Measurements from ENCODE around the gene CDH1. TPM values are rescaled to one million over a fixed set of nuclear protein-coding genes. Genes with fewer than 3 reads are reported as not detected.

Gene CDH1
- total RNA-seq (35.2 TPM), polyA plus RNA-seq (15.7 TPM)

- no peaks in the 10 kb centered on the region for H3K36me3 ChIP-seq (ENCODE audit: insufficient read depth)
- WGBS, result 2% methylated on average over 63 of the region's 63 CpGs
- H3K4me1 ChIP-seq (ENCODE audit: insufficient read depth), result no peaks in the 10 kb centered on the region
- peak within 1 kb of the TSS; percentile 38 for H3K4me3 ChIP-seq (ENCODE audit: low read depth, low read length)
- DNase-seq (ENCODE audit: extremely low spot score), result no peak
- H3K27ac ChIP-seq (ENCODE audit: low read depth), result peak within 1 kb of the TSS; percentile 46
Observed at GRCh38 chr16:68737046-68737729, at the start of gene CDH1. CDH1 (plus strand) TSS chr16:68737292; CDS start chr16:68737416, 124 bp downstream.

GRCh38 chr16:68689921-68690320, 47.2 kb upstream of the CDH1 start:
- WGBS, result 82% methylated on average over 5 of the region's 5 CpGs
- H3K4me1 ChIP-seq (ENCODE audit: insufficient read depth), result no peaks in the 10 kb centered on the region
- no peak for DNase-seq (ENCODE audit: extremely low spot score)
- no peak overlapping the region for H3K4me3 ChIP-seq (ENCODE audit: low read depth, low read length)
- H3K27ac ChIP-seq (ENCODE audit: low read depth), result no peak overlapping the region
- H3K36me3 ChIP-seq (ENCODE audit: insufficient read depth), result no peaks in the 10 kb centered on the region

- Histone ChIP-seq H3K36me3 (ENCODE audit: insufficient read depth) (no peaks in the 10 kb centered on the region), H3K27ac (ENCODE audit: low read depth) (no peak overlapping the region), H3K4me1 (ENCODE audit: insufficient read depth) (no peaks in the 10 kb centered on the region), H3K4me3 (ENCODE audit: low read depth, low read length) (no peak overlapping the region)
- WGBS, result 87% methylated on average over 11 of the region's 11 CpGs
- DNase-seq (ENCODE audit: extremely low spot score), result no peak
Observed at GRCh38 chr16:68695575-68695974, 41.5 kb upstream of the CDH1 start.

- WGBS, result 74% methylated on average over 8 of the region's 8 CpGs
- H3K4me3 ChIP-seq (ENCODE audit: low read depth, low read length), result no peak overlapping the region
- no peak overlapping the region for H3K27ac ChIP-seq (ENCODE audit: low read depth)
- H3K4me1 ChIP-seq (ENCODE audit: insufficient read depth), result no peaks in the 10 kb centered on the region
- peak; percentile 10 for DNase-seq (ENCODE audit: extremely low spot score)
- H3K36me3 ChIP-seq (ENCODE audit: insufficient read depth), result no peaks in the 10 kb centered on the region
Observed at GRCh38 chr16:68696514-68696913, 40.6 kb upstream of the CDH1 start.

GRCh38 chr16:68698091-68698490, 39.0 kb upstream of the CDH1 start:
- 89% methylated on average over 23 of the region's 23 CpGs for WGBS
- no peaks in the 10 kb centered on the region for H3K4me1 ChIP-seq (ENCODE audit: insufficient read depth)

GRCh38 chr16:68700120-68700519, 37.0 kb upstream of the CDH1 start:
- no peaks in the 10 kb centered on the region for H3K36me3 ChIP-seq (ENCODE audit: insufficient read depth)
- no peak overlapping the region for H3K27ac ChIP-seq (ENCODE audit: low read depth)
- no peak overlapping the region for H3K4me3 ChIP-seq (ENCODE audit: low read depth, low read length)
- WGBS, result 35% methylated on average over 6 of the region's 6 CpGs
- H3K4me1 ChIP-seq (ENCODE audit: insufficient read depth), result no peaks in the 10 kb centered on the region
- no peak for DNase-seq (ENCODE audit: extremely low spot score)

More at GRCh38 chr16:68698091-68698490, 39.0 kb upstream of the CDH1 start:
- no peak overlapping the region for H3K4me3 ChIP-seq (ENCODE audit: low read depth, low read length)
- no peak for DNase-seq (ENCODE audit: extremely low spot score)
- H3K27ac ChIP-seq (ENCODE audit: low read depth), result no peak overlapping the region
- H3K36me3 ChIP-seq (ENCODE audit: insufficient read depth), result no peaks in the 10 kb centered on the region

GRCh38 chr16:68700831-68701230, 36.3 kb upstream of the CDH1 start:
- 81% methylated on average over 5 of the region's 5 CpGs for WGBS
- no peak overlapping the region for H3K27ac ChIP-seq (ENCODE audit: low read depth)

GRCh38 chr16:68704232-68704867, 32.7 kb upstream of the CDH1 start:
- Histone ChIP-seq H3K27ac (ENCODE audit: low read depth) (no peak overlapping the region), H3K4me1 (ENCODE audit: insufficient read depth) (no peaks in the 10 kb centered on the region), H3K36me3 (ENCODE audit: insufficient read depth) (no peaks in the 10 kb centered on the region), H3K4me3 (ENCODE audit: low read depth, low read length) (no peak overlapping the region)
- WGBS, result 49% methylated on average over 15 of the region's 15 CpGs
- DNase-seq (ENCODE audit: extremely low spot score), result peak; percentile 36

More at GRCh38 chr16:68700831-68701230, 36.3 kb upstream of the CDH1 start:
- no peaks in the 10 kb centered on the region for H3K36me3 ChIP-seq (ENCODE audit: insufficient read depth)
- no peak overlapping the region for H3K4me3 ChIP-seq (ENCODE audit: low read depth, low read length)
- DNase-seq (ENCODE audit: extremely low spot score), result no peak
- H3K4me1 ChIP-seq (ENCODE audit: insufficient read depth), result no peaks in the 10 kb centered on the region

GRCh38 chr16:68707340-68708152, 29.5 kb upstream of the CDH1 start:
- DNase-seq (ENCODE audit: extremely low spot score), result peak; percentile 15
- Histone ChIP-seq H3K27ac (ENCODE audit: low read depth) (no peak overlapping the region), H3K4me1 (ENCODE audit: insufficient read depth) (no peaks in the 10 kb centered on the region), H3K36me3 (ENCODE audit: insufficient read depth) (no peaks in the 10 kb centered on the region), H3K4me3 (ENCODE audit: low read depth, low read length) (no peak overlapping the region)
- 55% methylated on average over 27 of the region's 27 CpGs for WGBS

GRCh38 chr16:68710211-68710610, 26.9 kb upstream of the CDH1 start:
- Histone ChIP-seq H3K36me3 (ENCODE audit: insufficient read depth) (no peaks in the 10 kb centered on the region), H3K4me1 (ENCODE audit: insufficient read depth) (no peaks in the 10 kb centered on the region), H3K27ac (ENCODE audit: low read depth) (no peak overlapping the region), H3K4me3 (ENCODE audit: low read depth, low read length) (no peak overlapping the region)
- DNase-seq (ENCODE audit: extremely low spot score), result no peak
- 96% methylated on average over 5 of the region's 5 CpGs for WGBS

- Histone ChIP-seq H3K27ac (ENCODE audit: low read depth) (no peak overlapping the region), H3K4me1 (ENCODE audit: insufficient read depth) (no peaks in the 10 kb centered on the region), H3K36me3 (ENCODE audit: insufficient read depth) (no peaks in the 10 kb centered on the region), H3K4me3 (ENCODE audit: low read depth, low read length) (no peak overlapping the region)
- WGBS, result 63% methylated on average over 14 of the region's 14 CpGs
- DNase-seq (ENCODE audit: extremely low spot score), result no peak
Observed at GRCh38 chr16:68711421-68712139, 25.5 kb upstream of the CDH1 start.

GRCh38 chr16:68713361-68713760, 23.7 kb upstream of the CDH1 start:
- H3K36me3 ChIP-seq (ENCODE audit: insufficient read depth), result no peaks in the 10 kb centered on the region
- 48% methylated on average over 6 of the region's 6 CpGs for WGBS
- no peak overlapping the region for H3K4me3 ChIP-seq (ENCODE audit: low read depth, low read length)
- DNase-seq (ENCODE audit: extremely low spot score), result no peak
- H3K27ac ChIP-seq (ENCODE audit: low read depth), result no peak overlapping the region
- no peaks in the 10 kb centered on the region for H3K4me1 ChIP-seq (ENCODE audit: insufficient read depth)

GRCh38 chr16:68715471-68715870, 21.6 kb upstream of the CDH1 start:
- WGBS, result 76% methylated on average over 5 of the region's 5 CpGs
- Histone ChIP-seq H3K27ac (ENCODE audit: low read depth) (no peak overlapping the region), H3K4me1 (ENCODE audit: insufficient read depth) (no peaks in the 10 kb centered on the region), H3K36me3 (ENCODE audit: insufficient read depth) (no peaks in the 10 kb centered on the region), H3K4me3 (ENCODE audit: low read depth, low read length) (no peak overlapping the region)
- DNase-seq (ENCODE audit: extremely low spot score), result no peak
